ENCODE data around the gene RASA3. TPM values are rescaled to one million over a fixed set of nuclear protein-coding genes. Genes with fewer than 3 reads are reported as not detected.

Gene RASA3
- total and polyA plus RNA-seq, 9 of the 15 experiments (the other 6 are each of a cell fraction or from before 2014, with no cell fraction given): 0.72 to 25.3 (median 14.4) TPM

DNA sequence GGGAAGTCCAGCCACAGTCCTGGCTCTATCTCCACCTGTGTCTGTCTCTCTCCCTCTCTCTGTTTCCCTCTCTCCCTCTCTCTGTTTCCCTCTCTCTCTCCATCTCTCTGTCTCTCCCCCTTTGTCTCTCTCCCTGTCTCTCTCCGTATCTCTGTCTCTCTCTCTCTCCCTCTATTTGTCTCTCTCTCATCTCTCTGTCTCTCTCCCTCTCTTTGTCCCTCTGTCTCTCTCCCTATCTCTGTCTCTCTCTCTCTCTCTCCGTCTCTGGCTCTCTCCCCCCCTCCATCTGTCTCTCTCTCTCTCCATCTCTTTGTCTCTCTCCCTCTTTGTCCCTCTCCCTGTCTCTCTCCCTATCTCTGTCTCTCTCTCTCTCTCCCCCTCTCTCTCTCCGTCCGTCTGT is 119.1 kb downstream of the RASA3 start:
- BruUV-seq (replicated peaks): no TSS peak
- TF ChIP-seq HMG20A (CRISPR knock-in tag; conservative IDR thresholded peaks at IDR 0.05): no peak
- 0 out of 2 replicates have a peak, but pooled peaks have one; percentile 31 for TF ChIP-seq SUPT5H (IDR thresholded peaks at IDR 0.05)
- Histone ChIP-seq H3K4me1 (replicated peaks in 1 of 2; ENCODE audit: control insufficient read depth in 2 of 2, insufficient read depth in 2 of 2, low read length in 2 of 2) (peaks cover 0 to 23% of the 10 kb centered on the region in 2 experiments; a peak in 2 of 5 replicates), H3K9me1 (ENCODE audit: control insufficient read depth, insufficient read depth, low read length) (no peaks in the 10 kb centered on the region), H3K27ac (ENCODE audit: extremely low read depth, low read depth, low read length) (no peak overlapping the region), H3K4me2 (ENCODE audit: insufficient read depth, low read length) (no peak overlapping the region), H3K79me2 (ENCODE audit: control insufficient read depth, insufficient read depth, low read length) (no peaks in the 10 kb centered on the region), H3K4me3 (no peak overlapping the region), H3K9me3 (replicated peaks; ENCODE audit: control insufficient read depth, insufficient read depth, low read depth, low read length) (no peaks in the 10 kb centered on the region), H3K9ac (ENCODE audit: insufficient read depth in 1 of 2, low read depth in 2 of 2, low read length in 2 of 2) (no peak overlapping the region), H4K20me1 (replicated peaks; ENCODE audit: control insufficient read depth, insufficient read depth, low read length) (no peaks in the 10 kb centered on the region), H3K27me3 (ENCODE audit: control insufficient read depth in 2 of 2, insufficient read depth in 2 of 2, low read length in 2 of 2) (no peaks in the 10 kb centered on the region), H2AFZ (ENCODE audit: low read depth, low read length) (no peak overlapping the region), H3K36me3 (ENCODE audit: control insufficient read depth, insufficient read depth, low read length) (peaks cover 54% of the 10 kb centered on the region; the same call in 2 of the 3 replicates)
- in situ Hi-C loops (cut with MboI): no loop called here
- intact Hi-C loops (cut with micrococcal nuclease): no loop called here
- no CpG with 5 or more reads among the region's 4 CpGs for WGBS (ENCODE audit: insufficient coverage, low coverage, missing lambda C conversion rate)
- DNase-seq (ENCODE audit: extremely low read depth in 1 of 4, low spot score in 3 of 4) (no peak), FAIRE-seq (no peak), ATAC-seq (no peak)
- POLR2A ChIA-PET: no interaction called here
- CTCF ChIA-PET (ENCODE audit: low intra/inter-chr PET ratio): no interaction called here

- H3K9ac ChIP-seq (ENCODE audit: insufficient read depth in 1 of 2, low read depth in 2 of 2, low read length in 2 of 2): no peak overlapping the region
- in situ Hi-C loops (cut with MboI) (no loop called here), intact Hi-C loops (cut with micrococcal nuclease) (no loop called here)
- no peaks in the 10 kb centered on the region for H3K79me2 ChIP-seq (ENCODE audit: control insufficient read depth, insufficient read depth, low read length)
- H3K4me3 ChIP-seq: no peak overlapping the region
- H4K20me1 ChIP-seq (replicated peaks; ENCODE audit: control insufficient read depth, insufficient read depth, low read length): no peaks in the 10 kb centered on the region
- WGBS (ENCODE audit: insufficient coverage, low coverage, missing lambda C conversion rate): 97% methylated on average over 16 of the region's 21 CpGs
- H3K27me3 ChIP-seq (ENCODE audit: control insufficient read depth in 2 of 2, insufficient read depth in 2 of 2, low read length in 2 of 2): no peaks in the 10 kb centered on the region
- POLR2A ChIA-PET: no interaction called here
- BruUV-seq (replicated peaks): no TSS peak
- CTCF ChIA-PET (ENCODE audit: low intra/inter-chr PET ratio): no interaction called here
- H3K4me2 ChIP-seq (ENCODE audit: insufficient read depth, low read length): no peak overlapping the region
- ATAC-seq (no peak), FAIRE-seq (no peak), DNase-seq (ENCODE audit: extremely low read depth in 1 of 4, low spot score in 3 of 4) (no peak)
- peaks cover 0 to 20% of the 10 kb centered on the region in 2 experiments; a peak in 2 of 5 replicates for H3K4me1 ChIP-seq (replicated peaks in 1 of 2; ENCODE audit: control insufficient read depth in 2 of 2, insufficient read depth in 2 of 2, low read length in 2 of 2)
- 0 out of 2 replicates have a peak, but pooled peaks have one; percentile 31 for TF ChIP-seq POLR2G (IDR thresholded peaks at IDR 0.05; ENCODE audit: low read depth, low read length)
- TF ChIP-seq, protein P1, sequence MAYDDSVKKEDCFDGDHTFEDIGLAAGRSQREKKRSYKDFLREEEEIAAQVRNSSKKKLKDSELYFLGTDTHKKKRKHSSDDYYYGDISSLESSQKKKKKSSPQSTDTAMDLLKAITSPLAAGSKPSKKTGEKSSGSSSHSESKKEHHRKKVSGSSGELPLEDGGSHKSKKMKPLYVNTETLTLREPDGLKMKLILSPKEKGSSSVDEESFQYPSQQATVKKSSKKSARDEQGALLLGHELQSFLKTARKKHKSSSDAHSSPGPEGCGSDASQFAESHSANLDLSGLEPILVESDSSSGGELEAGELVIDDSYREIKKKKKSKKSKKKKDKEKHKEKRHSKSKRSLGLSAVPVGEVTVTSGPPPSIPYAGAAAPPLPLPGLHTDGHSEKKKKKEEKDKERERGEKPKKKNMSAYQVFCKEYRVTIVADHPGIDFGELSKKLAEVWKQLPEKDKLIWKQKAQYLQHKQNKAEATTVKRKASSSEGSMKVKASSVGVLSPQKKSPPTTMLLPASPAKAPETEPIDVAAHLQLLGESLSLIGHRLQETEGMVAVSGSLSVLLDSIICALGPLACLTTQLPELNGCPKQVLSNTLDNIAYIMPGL (CRISPR knock-in tag; IDR thresholded peaks at IDR 0.05): no peak
- H3K9me1 ChIP-seq (ENCODE audit: control insufficient read depth, insufficient read depth, low read length): no peaks in the 10 kb centered on the region
- H2AFZ ChIP-seq (ENCODE audit: low read depth, low read length): no peak overlapping the region
- peaks cover 53% of the 10 kb centered on the region; the same call in 2 of the 3 replicates for H3K36me3 ChIP-seq (ENCODE audit: control insufficient read depth, insufficient read depth, low read length)
- H3K9me3 ChIP-seq (replicated peaks; ENCODE audit: control insufficient read depth, insufficient read depth, low read depth, low read length): no peaks in the 10 kb centered on the region
- H3K27ac ChIP-seq (ENCODE audit: extremely low read depth, low read depth, low read length): no peak overlapping the region
These were observed 119.5 kb downstream of the RASA3 start for GRCh38 chr13:114012921-114013320.

All from K562 (cell line).